Endothelial cell (in vitro differentiated cells): ENCODE results near the gene ZDHHC13. TPM values are rescaled to one million over a fixed set of nuclear protein-coding genes. Genes with fewer than 3 reads are reported as not detected.

Experiments used
- DNase-seq: peaks from one replicate; pipeline ENCODE4 v3.0.0; 2021; ENCODE audit warnings: low spot score
- H3K27ac Mint-ChIP-seq: one replicate; pipeline ENCODE4 v1.8.0; 2021; ENCODE audit warnings: mixed read lengths, inconsistent platforms; ENCODE audit not compliant: unreplicated experiment
- H3K27me3 Mint-ChIP-seq: one replicate; pipeline ENCODE4 v1.8.0; 2021; ENCODE audit warnings: mild to moderate bottlenecking, moderate library complexity, mixed read lengths, inconsistent platforms; ENCODE audit not compliant: unreplicated experiment
- H3K36me3 Mint-ChIP-seq: one replicate; pipeline ENCODE4 v1.8.0; 2021; ENCODE audit warnings: mild to moderate bottlenecking, low read depth, mixed read lengths, inconsistent platforms; ENCODE audit not compliant: unreplicated experiment
- H3K4me1 Mint-ChIP-seq: one replicate; pipeline ENCODE4 v1.8.0; 2021; ENCODE audit warnings: mild to moderate bottlenecking, mixed read lengths, inconsistent platforms; ENCODE audit not compliant: unreplicated experiment
- H3K4me3 Mint-ChIP-seq: one replicate; pipeline ENCODE4 v1.8.0; 2021; ENCODE audit warnings: mild to moderate bottlenecking, mixed read lengths, inconsistent platforms; ENCODE audit not compliant: unreplicated experiment
- H3K9me3 Mint-ChIP-seq: one replicate; pipeline ENCODE4 v1.8.0; 2021; ENCODE audit warnings: mixed read lengths, inconsistent platforms; ENCODE audit not compliant: unreplicated experiment
- CTCF ChIP-seq: fragments of 200-600 bp; sonication (generic); IDR thresholded peaks from one replicate; pipeline ENCODE4 v1.5.0; 2021; ENCODE audit warnings: antibody characterized with exemption; ENCODE audit not compliant: unreplicated experiment
- total RNA-seq: library from RNA; stranded (reverse); fragmentation: NEBNext Ultra II Directional; extraction: Animal tissue kit (Norgen Biotek cat#: 25700); gene quantifications from one replicate; pipeline ENCODE4 v1.2.1, GENCODE V29; 2021; ENCODE audit not compliant: unreplicated experiment

The ZDHHC13 gene
- total RNA-seq, 1 donor from 2014 or later = 18.2 TPM

- no peaks in the 10 kb centered on the region for H3K4me1 Mint-ChIP-seq
- H3K9me3 Mint-ChIP-seq = no peaks in the 10 kb centered on the region
- H3K4me3 Mint-ChIP-seq = no peak overlapping the region
Observed at GRCh38 chr11:19163617-19164016, 46.6 kb downstream of the ZDHHC13 start.

GRCh38 chr11:19164230-19164855 is 47.4 kb downstream of the ZDHHC13 start:
- H3K27me3 Mint-ChIP-seq = no peaks in the 10 kb centered on the region
- H3K4me3 Mint-ChIP-seq = no peak overlapping the region
- no peaks in the 10 kb centered on the region for H3K9me3 Mint-ChIP-seq
- DNase-seq = no peak
- TF ChIP-seq CTCF = no peak
- no peaks in the 10 kb centered on the region for H3K4me1 Mint-ChIP-seq
- H3K36me3 Mint-ChIP-seq = peaks cover 12% of the 10 kb centered on the region
- H3K27ac Mint-ChIP-seq = no peak overlapping the region

More at GRCh38 chr11:19163617-19164016, 46.6 kb downstream of the ZDHHC13 start:
- H3K27ac Mint-ChIP-seq = no peak overlapping the region
- H3K27me3 Mint-ChIP-seq = no peaks in the 10 kb centered on the region
- no peak for DNase-seq
- TF ChIP-seq CTCF = no peak
- peaks cover 10% of the 10 kb centered on the region for H3K36me3 Mint-ChIP-seq

GRCh38 chr11:19164881-19165280 is 47.9 kb downstream of the ZDHHC13 start:
- H3K27ac Mint-ChIP-seq = no peak overlapping the region
- DNase-seq = no peak
- no peaks in the 10 kb centered on the region for H3K9me3 Mint-ChIP-seq
- no peaks in the 10 kb centered on the region for H3K27me3 Mint-ChIP-seq
- peaks cover 12% of the 10 kb centered on the region for H3K36me3 Mint-ChIP-seq
- TF ChIP-seq CTCF = no peak
- H3K4me3 Mint-ChIP-seq = no peak overlapping the region
- no peaks in the 10 kb centered on the region for H3K4me1 Mint-ChIP-seq

- Mint-ChIP-seq H3K27me3 (no peaks in the 10 kb centered on the region), H3K27ac (no peak overlapping the region), H3K4me1 (no peaks in the 10 kb centered on the region), H3K36me3 (peaks cover 12% of the 10 kb centered on the region), H3K9me3 (no peaks in the 10 kb centered on the region), H3K4me3 (no peak overlapping the region)
- TF ChIP-seq CTCF = no peak
- DNase-seq = no peak
Observed at GRCh38 chr11:19168090-19168489, 51.1 kb downstream of the ZDHHC13 start.

- no peak overlapping the region for H3K27ac Mint-ChIP-seq
- no peaks in the 10 kb centered on the region for H3K9me3 Mint-ChIP-seq
- no peaks in the 10 kb centered on the region for H3K4me1 Mint-ChIP-seq
- H3K4me3 Mint-ChIP-seq = no peak overlapping the region
- no peak for TF ChIP-seq CTCF
- H3K36me3 Mint-ChIP-seq = peaks cover 20% of the 10 kb centered on the region
- no peak for DNase-seq
- peaks cover 5% of the 10 kb centered on the region for H3K27me3 Mint-ChIP-seq
Observed at GRCh38 chr11:19173004-19173689, 56.2 kb downstream of the ZDHHC13 start.
